MM.1S (cell line): ENCODE data around the gene KLHL12.

Experiments
- DNase-seq: peaks from one replicate; pipeline ENCODE4 v3.0.0-alpha.2; 2015
- H2AFZ ChIP-seq: fragments of 300-600 bp; sonication (generic); 2 replicates; pipeline ENCODE4 v1.6.0; 2016; ENCODE audit warnings: antibody characterized with exemption, low read length
- H3F3A ChIP-seq: fragments of 300-600 bp; sonication (generic); 2 replicates; pipeline ENCODE4 v1.6.1; 2016; ENCODE audit warnings: mild to moderate bottlenecking, antibody characterized with exemption, low read length, moderate library complexity, mixed read lengths; ENCODE audit not compliant: insufficient read depth
- H3K27ac ChIP-seq: fragments of 300-600 bp; sonication (generic); 2 replicates; pipeline ENCODE4 v1.5.1; 2016; ENCODE audit warnings: mild to moderate bottlenecking, low read length
- H3K27me3 ChIP-seq: fragments of 300-600 bp; sonication (generic); replicated peaks from 2 replicates; pipeline ENCODE4 v1.6.0; 2016; ENCODE audit warnings: low read length; ENCODE audit not compliant: insufficient read depth
- H3K36me3 ChIP-seq: fragments of 300-600 bp; sonication (generic); replicated peaks from 2 replicates; pipeline ENCODE4 v1.6.1; 2016; ENCODE audit warnings: mild to moderate bottlenecking, low read length, mixed read lengths; ENCODE audit not compliant: insufficient read depth
- H3K4me1 ChIP-seq: fragments of 300-600 bp; sonication (generic); 2 replicates; pipeline ENCODE4 v1.6.1; 2016; ENCODE audit warnings: low read length, mixed read lengths
- H3K4me2 ChIP-seq: fragments of 300-600 bp; sonication (generic); 2 replicates; pipeline ENCODE4 v1.6.0; 2016; ENCODE audit warnings: low read depth, low read length
- H3K4me3 ChIP-seq: fragments of 300-600 bp; sonication (generic); 2 replicates; pipeline ENCODE4 v1.5.1; 2016; ENCODE audit warnings: low read length, mixed read lengths
- H3K79me2 ChIP-seq: fragments of 300-600 bp; sonication (generic); 2 replicates; pipeline ENCODE4 v1.6.1; 2016; ENCODE audit warnings: mixed run types, low read length, mixed read lengths
- H3K9ac ChIP-seq: fragments of 300-600 bp; sonication (generic); 2 replicates; pipeline ENCODE4 v1.6.1; 2016; ENCODE audit warnings: low read length, mixed read lengths
- H3K9me2 ChIP-seq: fragments of 300-600 bp; sonication (generic); replicated peaks from 2 replicates; pipeline ENCODE4 v1.6.1; 2016; ENCODE audit warnings: mild to moderate bottlenecking, low read length, mixed read lengths; ENCODE audit not compliant: insufficient read depth
- H3K9me3 ChIP-seq: fragments of 300-600 bp; sonication (generic); replicated peaks from 2 replicates; pipeline ENCODE4 v1.6.1; 2016; ENCODE audit warnings: mild to moderate bottlenecking, low read length, mixed read lengths; ENCODE audit not compliant: insufficient read depth
- H4K20me1 ChIP-seq: fragments of 300-600 bp; sonication (generic); 2 replicates; pipeline ENCODE4 v1.6.1; 2016; ENCODE audit warnings: mild to moderate bottlenecking, low read length, moderate library complexity, mixed read lengths; ENCODE audit not compliant: insufficient read depth
- EZH2 ChIP-seq: fragments of 300-600 bp; sonication (generic); optimal IDR thresholded peaks from 2 replicates; pipeline ENCODE3; 2017; ENCODE audit warnings: low read depth, mild to moderate bottlenecking, antibody characterized with exemption, low read length, mixed read lengths
- EZH2phosphoT487 ChIP-seq: fragments of 300-600 bp; sonication (generic); IDR thresholded peaks from 2 replicates; pipeline ENCODE4 v1.6.1; 2018; ENCODE audit warnings: antibody characterized with exemption, low read length
- TF ChIP-seq, protein P1 (sequence below): fragments of 300-600 bp; sonication (generic); IDR thresholded peaks from 2 replicates; pipeline ENCODE4 v1.5.1; 2016; ENCODE audit warnings: antibody characterized with exemption, low read length, mixed read lengths

The KLHL12 gene

GRCh38 chr1:202850593-202851362, 76.3 kb downstream of the KLHL12 start:
- H3K79me2 ChIP-seq: no peaks in the 10 kb centered on the region
- DNase-seq: no peak
- H3K4me2 ChIP-seq: no peak overlapping the region
- no peak overlapping the region for H3K4me3 ChIP-seq
- H2AFZ ChIP-seq: no peak overlapping the region
- no peaks in the 10 kb centered on the region for H3K27me3 ChIP-seq
- H3K9ac ChIP-seq: no peak overlapping the region
- no peaks in the 10 kb centered on the region for H3K4me1 ChIP-seq
- H3F3A ChIP-seq: no peaks in the 10 kb centered on the region
- H3K36me3 ChIP-seq: no peaks in the 10 kb centered on the region
- TF ChIP-seq EZH2 (no peak), EZH2phosphoT487 (no peak)
- TF ChIP-seq, protein P1, sequence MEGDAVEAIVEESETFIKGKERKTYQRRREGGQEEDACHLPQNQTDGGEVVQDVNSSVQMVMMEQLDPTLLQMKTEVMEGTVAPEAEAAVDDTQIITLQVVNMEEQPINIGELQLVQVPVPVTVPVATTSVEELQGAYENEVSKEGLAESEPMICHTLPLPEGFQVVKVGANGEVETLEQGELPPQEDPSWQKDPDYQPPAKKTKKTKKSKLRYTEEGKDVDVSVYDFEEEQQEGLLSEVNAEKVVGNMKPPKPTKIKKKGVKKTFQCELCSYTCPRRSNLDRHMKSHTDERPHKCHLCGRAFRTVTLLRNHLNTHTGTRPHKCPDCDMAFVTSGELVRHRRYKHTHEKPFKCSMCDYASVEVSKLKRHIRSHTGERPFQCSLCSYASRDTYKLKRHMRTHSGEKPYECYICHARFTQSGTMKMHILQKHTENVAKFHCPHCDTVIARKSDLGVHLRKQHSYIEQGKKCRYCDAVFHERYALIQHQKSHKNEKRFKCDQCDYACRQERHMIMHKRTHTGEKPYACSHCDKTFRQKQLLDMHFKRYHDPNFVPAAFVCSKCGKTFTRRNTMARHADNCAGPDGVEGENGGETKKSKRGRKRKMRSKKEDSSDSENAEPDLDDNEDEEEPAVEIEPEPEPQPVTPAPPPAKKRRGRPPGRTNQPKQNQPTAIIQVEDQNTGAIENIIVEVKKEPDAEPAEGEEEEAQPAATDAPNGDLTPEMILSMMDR: no peak
- no peaks in the 10 kb centered on the region for H3K9me3 ChIP-seq
- H4K20me1 ChIP-seq: no peaks in the 10 kb centered on the region
- no peak overlapping the region for H3K27ac ChIP-seq
- H3K9me2 ChIP-seq: no peaks in the 10 kb centered on the region

- DNase-seq: no peak
- Histone ChIP-seq H3K9me3 (no peaks in the 10 kb centered on the region), H2AFZ (no peak overlapping the region), H3K27ac (no peak overlapping the region), H3K9me2 (no peaks in the 10 kb centered on the region), H3K4me1 (no peaks in the 10 kb centered on the region), H3K4me2 (no peak overlapping the region), H3K79me2 (no peaks in the 10 kb centered on the region), H3K9ac (no peak overlapping the region), H3K36me3 (no peaks in the 10 kb centered on the region), H3K4me3 (no peak overlapping the region), H3F3A (no peaks in the 10 kb centered on the region), H3K27me3 (no peaks in the 10 kb centered on the region), H4K20me1 (no peaks in the 10 kb centered on the region)
- TF ChIP-seq EZH2 (no peak), EZH2phosphoT487 (no peak)
- TF ChIP-seq, protein P1: no peak
Measured at GRCh38 chr1:202848191-202848542, 78.9 kb downstream of the KLHL12 start.

DNA sequence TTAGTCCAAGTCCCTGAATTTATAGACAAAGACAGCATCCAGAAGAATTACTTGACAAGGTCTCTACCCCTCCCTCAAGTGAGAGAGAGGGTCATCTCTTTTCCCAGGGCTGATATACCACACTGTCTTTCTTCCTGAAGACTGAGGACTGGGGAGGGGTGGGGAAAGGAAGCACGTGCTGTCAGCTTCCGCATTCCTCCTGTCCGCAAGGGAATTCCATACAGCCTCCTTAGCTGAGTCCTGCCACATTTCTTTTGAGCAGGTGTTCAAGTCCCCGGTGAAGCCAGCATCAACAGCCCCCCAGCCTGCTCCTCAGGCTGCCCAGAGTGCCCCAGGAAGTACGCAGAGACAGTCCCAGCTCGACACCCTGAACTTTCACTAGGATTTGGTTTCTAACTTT, 82.1 kb downstream of the KLHL12 start:
- no peak for DNase-seq
- Histone ChIP-seq H3K4me1 (no peaks in the 10 kb centered on the region), H3K4me3 (no peak overlapping the region), H3K36me3 (no peaks in the 10 kb centered on the region), H3K9me3 (no peaks in the 10 kb centered on the region), H3K79me2 (no peaks in the 10 kb centered on the region), H3K27me3 (no peaks in the 10 kb centered on the region), H3K27ac (no peak overlapping the region), H3K9ac (no peak overlapping the region), H4K20me1 (no peaks in the 10 kb centered on the region), H3F3A (no peaks in the 10 kb centered on the region), H3K4me2 (no peak overlapping the region), H3K9me2 (no peaks in the 10 kb centered on the region), H2AFZ (no peak overlapping the region)
- TF ChIP-seq EZH2phosphoT487 (no peak), EZH2 (no peak)
- TF ChIP-seq, protein P1: no peak
